Islet of Langerhans (tissue), 1 donor: ENCODE measurements around the gene MYH9.
"Not testable (repeated sequence)": the region's sequence is repeated elsewhere in the genome, so short reads cannot be mapped to it uniquely, and the experiment has no call there.

ENCODE experiments used
- FAIRE-seq: peaks from one replicate; lab custom pipeline; 2011; peaks lifted over from hg19 to GRCh38; lab: Jason Lieb, UNC

The MYH9 gene

GRCh38 chr22:36290391-36291075, 97.2 kb downstream of the MYH9 start:
- FAIRE-seq: not testable (repeated sequence)

- FAIRE-seq: not testable (repeated sequence)
Measured at GRCh38 chr22:36289948-36290371, 97.8 kb downstream of the MYH9 start.

GRCh38 chr22:36289406-36289870, 98.3 kb downstream of the MYH9 start:
- FAIRE-seq: no peak

GRCh38 chr22:36288571-36289405, 99.0 kb downstream of the MYH9 start:
- FAIRE-seq: no peak

- FAIRE-seq: no peak
Measured at GRCh38 chr22:36287881-36288515, 99.8 kb downstream of the MYH9 start.

GRCh38 chr22:36286096-36286957, 101.4 kb downstream of the MYH9 start:
- no peak for FAIRE-seq

GRCh38 chr22:36285545-36285944, 102.2 kb downstream of the MYH9 start:
- FAIRE-seq: no peak

- FAIRE-seq: no peak
Measured at GRCh38 chr22:36285017-36285416, 102.8 kb downstream of the MYH9 start.

GRCh38 chr22:36284171-36284571, 103.6 kb downstream of the MYH9 start:
- no peak for FAIRE-seq

GRCh38 chr22:36282328-36282831, 105.4 kb downstream of the MYH9 start:
- FAIRE-seq: no peak

GRCh38 chr22:36281781-36282327, 105.9 kb downstream of the MYH9 start:
- FAIRE-seq: no peak

- FAIRE-seq: no peak
Measured at GRCh38 chr22:36280379-36280778, 107.4 kb downstream of the MYH9 start.

GRCh38 chr22:36279219-36279666, 108.5 kb downstream of the MYH9 start:
- FAIRE-seq: no peak

GRCh38 chr22:36277482-36278291, 110.1 kb downstream of the MYH9 start:
- no peak for FAIRE-seq

- no peak for FAIRE-seq
Measured at GRCh38 chr22:36274531-36274930, 113.2 kb downstream of the MYH9 start.

- FAIRE-seq: not testable (repeated sequence)
Measured at GRCh38 chr22:36271951-36272350, 115.8 kb downstream of the MYH9 start.

GRCh38 chr22:36271231-36271630, 116.5 kb downstream of the MYH9 start:
- not testable (repeated sequence) for FAIRE-seq

- no peak for FAIRE-seq
Measured at GRCh38 chr22:36267896-36268485, 119.8 kb downstream of the MYH9 start.

- no peak for FAIRE-seq
Measured at GRCh38 chr22:36267058-36267457, 120.7 kb downstream of the MYH9 start.
